Measurements from ENCODE around the gene DOCK4.

DOCK4 gene

DNA sequence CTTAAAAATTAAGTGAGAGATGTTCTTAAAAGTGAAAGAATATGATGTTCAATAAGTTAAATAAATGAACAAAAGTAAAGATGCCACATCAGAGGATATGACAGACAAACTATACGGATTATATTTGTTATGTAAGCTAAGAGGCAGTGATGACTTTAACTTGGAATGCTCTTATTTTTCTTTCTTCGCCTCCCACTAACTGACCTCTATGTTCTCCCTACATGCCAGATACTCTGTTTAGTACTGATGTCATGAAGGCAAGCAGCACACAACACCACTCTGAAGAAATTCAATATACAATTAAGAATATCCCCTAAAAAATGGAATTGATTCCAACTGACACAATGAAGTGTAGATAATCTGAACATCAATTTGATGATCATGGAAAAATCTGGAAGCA is 223.4 kb downstream of the DOCK4 start:
- in situ Hi-C loops (cut with HindIII; ENCODE audit: low sequenced_read_pairs), result no loop called here

DNA sequence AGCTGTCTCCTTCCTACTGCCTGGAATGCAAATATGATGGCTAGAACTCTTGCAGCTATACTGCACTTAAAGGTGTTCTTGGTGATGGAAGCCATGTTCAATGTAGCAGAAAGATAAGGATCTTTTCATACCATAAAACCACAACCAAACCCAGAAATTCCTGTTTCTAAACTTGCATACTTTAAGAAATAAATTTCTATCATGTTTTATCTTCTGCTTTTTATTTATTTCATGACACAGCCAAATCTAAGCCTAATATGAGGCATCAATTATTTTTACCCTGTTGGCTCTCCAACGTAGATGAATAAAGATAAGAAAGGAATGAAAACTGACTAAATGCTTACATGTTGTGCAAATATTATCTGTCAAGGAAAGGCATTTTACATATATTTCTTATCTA is 224.1 kb downstream of the DOCK4 start:
- in situ Hi-C loops (cut with HindIII; ENCODE audit: low sequenced_read_pairs), result no loop called here

DNA sequence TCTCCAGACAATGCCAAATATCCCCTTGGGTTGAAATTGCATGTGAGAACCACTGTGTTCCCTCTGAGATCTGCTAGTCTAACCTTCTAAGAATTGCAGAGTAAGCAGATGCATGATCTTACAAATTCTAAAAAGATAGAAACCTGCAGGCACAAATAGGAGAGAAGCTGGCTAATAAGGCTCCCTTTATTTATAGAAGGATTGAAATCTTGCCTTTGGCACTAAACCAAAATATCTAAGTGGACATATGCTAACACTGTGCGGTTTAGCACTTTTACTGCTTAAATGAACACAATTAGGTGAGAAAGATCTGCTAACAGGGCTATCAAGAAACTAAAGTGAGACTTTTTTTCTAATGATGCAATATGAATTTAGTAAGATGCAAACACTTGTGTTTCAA is 225.5 kb downstream of the DOCK4 start:
- in situ Hi-C loops (cut with HindIII; ENCODE audit: low sequenced_read_pairs), result no loop called here

DNA sequence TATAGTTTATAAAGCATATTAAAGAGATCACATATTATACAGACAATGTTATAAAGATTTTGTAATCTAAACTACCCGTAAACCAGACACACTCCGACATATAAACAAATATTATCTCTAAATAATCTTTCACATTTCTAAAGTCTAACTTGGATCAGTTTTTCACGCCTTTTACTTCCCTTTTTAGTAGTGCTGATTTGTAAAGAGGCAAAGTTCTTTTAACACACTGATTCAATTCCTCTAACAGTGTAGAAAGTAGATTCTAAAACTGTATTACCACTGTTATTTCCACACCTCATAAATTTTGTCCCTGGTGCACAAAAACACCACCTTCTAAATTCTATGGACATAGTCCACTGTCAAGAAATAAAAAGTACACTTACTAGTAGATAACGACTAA is 230.9 kb downstream of the DOCK4 start:
- in situ Hi-C loops (cut with HindIII; ENCODE audit: low sequenced_read_pairs), result no loop called here

GRCh38 chr7:111960984-111961383 is 245.2 kb downstream of the DOCK4 start:
- in situ Hi-C loops (cut with HindIII; ENCODE audit: low sequenced_read_pairs), result no loop called here

DNA sequence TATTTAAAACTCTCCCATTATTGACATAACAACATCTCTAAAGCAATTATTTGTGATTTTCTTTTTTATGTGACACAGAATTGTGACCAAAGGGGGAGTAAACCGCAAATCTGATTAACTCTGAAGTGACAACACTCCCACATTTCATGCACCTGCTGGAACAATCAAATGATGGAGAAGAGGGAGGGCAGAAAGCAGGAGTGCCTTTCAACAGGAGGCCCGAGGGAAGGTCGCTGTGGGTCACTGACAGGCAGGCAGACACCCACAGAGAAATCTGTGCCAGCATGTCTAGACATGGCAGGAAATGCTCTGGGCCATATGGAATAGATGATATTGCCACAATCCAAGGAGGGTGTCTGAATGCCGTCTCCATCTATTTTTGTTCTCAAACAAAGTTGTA is 247.3 kb downstream of the DOCK4 start:
- in situ Hi-C loops (cut with HindIII; ENCODE audit: low sequenced_read_pairs), result no loop called here

DNA sequence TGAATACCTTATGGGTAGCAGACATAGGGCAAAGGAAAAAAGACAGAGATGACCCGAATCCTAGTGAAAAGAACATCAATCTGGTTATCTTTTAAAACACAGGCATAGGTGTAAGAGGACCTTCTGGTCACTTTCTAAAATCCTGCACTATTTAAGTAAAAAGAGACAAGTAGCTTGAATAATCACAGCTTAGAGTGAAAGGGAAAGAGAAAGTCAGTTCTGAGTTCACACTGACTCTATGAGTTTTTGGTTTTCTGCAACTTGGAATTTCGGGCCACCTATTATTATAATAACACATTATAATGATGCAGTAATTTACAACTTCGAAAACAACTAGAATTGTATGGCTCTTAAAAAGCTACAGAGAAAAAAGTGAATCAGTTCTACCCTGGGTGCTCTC is 247.8 kb downstream of the DOCK4 start:
- in situ Hi-C loops (cut with HindIII; ENCODE audit: low sequenced_read_pairs), result no loop called here

GRCh38 chr7:111955616-111956015 is 250.6 kb downstream of the DOCK4 start:
- in situ Hi-C loops (cut with HindIII; ENCODE audit: low sequenced_read_pairs), result no loop called here

DNA sequence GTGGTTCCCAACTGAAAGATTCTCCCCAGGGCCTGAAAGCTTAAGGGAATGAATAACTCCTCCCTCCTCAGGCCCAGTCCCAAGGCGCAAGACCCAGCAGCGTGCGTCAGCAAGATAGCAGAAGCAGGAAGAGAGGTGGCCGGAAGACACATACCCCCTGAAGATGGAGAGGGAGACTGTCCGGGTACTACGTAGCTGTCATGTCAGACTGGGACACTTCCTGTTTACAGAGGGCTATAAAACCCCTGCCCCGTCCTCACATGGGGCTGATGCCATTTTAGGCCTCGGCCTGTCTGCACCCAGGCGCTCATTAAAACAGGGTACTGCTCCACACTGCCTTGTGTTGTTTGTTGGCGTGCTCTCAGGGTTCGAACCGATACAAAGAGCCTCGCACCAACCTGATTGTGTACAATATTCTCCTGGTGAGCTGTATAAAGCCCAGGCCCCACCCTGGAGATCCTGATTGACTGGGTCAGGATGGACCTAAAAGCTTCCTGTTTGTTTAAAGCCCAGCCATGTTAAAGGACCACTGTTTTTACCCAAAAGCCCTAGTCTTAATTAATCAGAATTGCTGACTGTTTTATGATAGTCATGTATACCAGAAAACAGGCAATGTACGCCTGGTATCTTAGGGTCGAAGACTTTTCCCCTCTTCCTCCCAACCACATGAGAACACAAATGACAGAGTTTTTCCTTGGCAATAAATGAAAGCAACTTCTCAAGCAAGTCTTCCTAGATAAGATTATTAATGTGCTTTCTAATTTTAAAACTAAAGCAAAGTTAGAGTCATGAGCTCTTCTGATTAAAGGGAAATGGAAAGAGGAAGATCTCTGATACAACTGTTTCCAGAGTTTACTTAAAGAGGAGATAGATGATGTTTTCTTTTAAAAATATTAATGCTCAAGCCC is 251.5 kb downstream of the DOCK4 start:
- in situ Hi-C loops (cut with HindIII; ENCODE audit: low sequenced_read_pairs), result no loop called here

DNA sequence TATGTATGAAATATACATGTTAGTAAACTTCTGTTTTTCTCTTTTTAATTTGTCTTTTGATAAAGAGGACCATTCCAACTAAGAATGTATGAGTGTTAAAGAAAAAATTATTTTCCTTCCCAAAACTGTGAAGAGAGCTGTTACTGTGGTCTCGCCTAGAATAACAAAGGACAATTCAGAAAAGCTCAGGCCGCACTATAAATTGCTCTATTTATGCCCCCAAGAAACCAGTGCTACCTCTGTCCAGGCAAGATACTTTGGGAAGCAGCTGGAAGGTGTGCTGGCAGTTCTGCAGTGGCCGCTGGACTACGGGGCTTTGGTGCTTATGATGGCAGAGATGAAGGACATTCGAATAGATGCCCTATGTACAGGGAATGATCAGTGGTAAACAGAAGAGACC is 252.1 kb downstream of the DOCK4 start:
- in situ Hi-C loops (cut with HindIII; ENCODE audit: low sequenced_read_pairs), result no loop called here

- in situ Hi-C loops (cut with HindIII; ENCODE audit: low sequenced_read_pairs), result no loop called here
These were observed 252.6 kb downstream of the DOCK4 start for GRCh38 chr7:111953611-111954010.

DNA sequence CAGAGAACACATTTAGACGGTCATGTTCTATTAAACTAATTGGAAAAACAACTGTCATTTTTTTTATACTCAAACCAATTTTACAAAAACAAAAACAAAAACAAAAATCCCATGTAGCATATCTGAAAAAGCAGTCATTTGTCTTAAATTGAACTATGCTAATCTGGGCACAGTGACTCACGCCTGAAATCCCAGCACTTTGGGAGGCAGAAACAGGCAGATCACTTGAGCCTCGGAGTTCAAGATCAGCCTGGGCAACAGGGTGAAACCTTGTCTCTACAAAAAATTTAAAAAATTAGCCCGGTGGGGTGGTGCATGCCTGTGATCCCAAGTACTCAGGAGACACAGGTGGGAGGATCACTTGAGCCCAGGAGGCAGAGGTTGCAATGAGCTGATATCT is 253.4 kb downstream of the DOCK4 start:
- in situ Hi-C loops (cut with HindIII; ENCODE audit: low sequenced_read_pairs), result no loop called here

DNA sequence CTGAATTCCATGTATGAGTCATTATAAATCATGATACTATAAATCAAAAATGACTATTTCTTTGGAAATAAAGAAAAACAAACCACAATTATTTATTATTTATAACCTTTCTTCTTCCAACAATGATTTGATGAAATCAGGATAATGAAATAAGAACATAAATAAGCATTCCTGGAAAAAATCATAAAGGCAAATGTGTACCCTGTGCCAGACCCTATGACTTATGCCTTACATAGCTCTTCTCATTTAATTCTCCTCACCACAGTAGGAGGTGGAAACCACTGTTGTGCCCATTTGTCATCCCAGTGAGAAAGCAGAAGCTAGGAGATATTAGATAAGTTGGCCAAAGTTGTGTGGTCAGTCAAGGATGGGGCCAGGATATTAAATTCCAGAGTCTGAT is 255.1 kb downstream of the DOCK4 start:
- in situ Hi-C loops (cut with HindIII; ENCODE audit: low sequenced_read_pairs), result no loop called here

GRCh38 chr7:111942450-111943081 is 263.6 kb downstream of the DOCK4 start:
- in situ Hi-C loops (cut with HindIII; ENCODE audit: low sequenced_read_pairs), result no loop called here

DNA sequence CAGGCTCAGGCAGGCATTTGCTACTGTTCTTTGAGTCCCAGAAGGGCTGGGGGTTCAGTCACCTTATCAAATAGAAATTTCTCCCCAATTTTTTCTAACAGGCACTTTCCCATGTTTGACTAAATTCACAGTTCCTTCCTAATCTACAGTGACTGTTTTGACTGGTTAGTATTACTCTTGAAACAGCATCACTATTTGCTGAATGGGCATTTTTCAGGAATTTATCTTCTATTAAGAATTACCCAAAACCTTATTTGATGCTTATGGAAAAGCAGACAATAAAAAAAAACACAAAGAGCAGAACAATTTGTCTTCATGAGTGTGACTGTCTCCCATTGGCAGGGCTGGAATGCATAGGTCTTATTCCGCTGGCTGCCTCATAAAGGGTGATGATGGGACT is 269.0 kb downstream of the DOCK4 start:
- in situ Hi-C loops (cut with HindIII; ENCODE audit: low sequenced_read_pairs), result no loop called here

- in situ Hi-C loops (cut with HindIII; ENCODE audit: low sequenced_read_pairs), result no loop called here
These were observed 272.6 kb downstream of the DOCK4 start for GRCh38 chr7:111933609-111934008.

DNA sequence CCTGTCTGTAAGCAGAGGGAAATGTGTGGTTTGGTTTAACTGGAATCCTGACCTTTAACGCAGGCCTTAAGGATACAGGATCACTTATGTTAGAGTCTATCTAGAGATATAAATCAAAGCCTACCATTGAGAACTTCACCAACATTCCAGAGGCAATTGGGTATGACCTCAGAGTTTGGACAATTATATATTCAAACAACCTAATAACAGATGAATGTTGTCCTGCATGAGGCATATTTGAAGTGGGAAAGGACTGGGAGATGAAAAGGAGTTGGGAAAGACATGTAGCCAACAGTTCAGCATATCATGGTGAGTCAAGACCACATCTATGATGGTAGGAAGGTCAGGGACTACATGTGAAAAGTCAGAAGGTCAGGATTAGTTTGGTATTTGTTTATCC is 274.2 kb downstream of the DOCK4 start:
- in situ Hi-C loops (cut with HindIII; ENCODE audit: low sequenced_read_pairs), result no loop called here

- in situ Hi-C loops (cut with HindIII; ENCODE audit: low sequenced_read_pairs), result no loop called here
These were observed 275.1 kb downstream of the DOCK4 start for GRCh38 chr7:111931016-111931517.

DNA sequence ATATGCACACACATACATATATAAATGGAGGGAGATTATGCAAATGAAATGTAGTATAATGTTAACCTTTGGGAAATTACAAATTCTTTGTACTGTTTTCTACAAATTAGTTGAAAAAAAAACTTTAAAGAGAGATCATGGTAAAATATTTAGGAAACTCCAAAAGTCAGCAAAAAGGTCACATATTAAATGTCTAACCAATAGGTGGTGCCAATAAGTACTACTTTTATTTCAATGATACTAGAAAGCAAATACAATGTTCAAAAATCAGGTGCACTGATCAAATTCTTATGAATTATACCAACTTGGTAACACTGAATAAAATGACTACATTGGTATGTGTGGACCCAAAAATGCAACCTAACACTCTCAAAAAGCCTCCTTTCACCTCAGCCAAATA is 276.9 kb downstream of the DOCK4 start:
- in situ Hi-C loops (cut with HindIII; ENCODE audit: low sequenced_read_pairs), result no loop called here

GRCh38 chr7:111927353-111928019 is 278.7 kb downstream of the DOCK4 start:
- in situ Hi-C loops (cut with HindIII; ENCODE audit: low sequenced_read_pairs), result no loop called here

GRCh38 chr7:111920329-111920728 is 285.9 kb downstream of the DOCK4 start:
- in situ Hi-C loops (cut with HindIII; ENCODE audit: low sequenced_read_pairs), result no loop called here

All from endothelial cell of hepatic sinusoid (primary cell).